Pancreas (tissue), 10 donors: Measurements from ENCODE around the gene NDUFB2. TPM values are rescaled to one million over a fixed set of nuclear protein-coding genes. Genes with fewer than 3 reads are reported as not detected.
"Not testable (repeated sequence)": the region's sequence is repeated elsewhere in the genome, so short reads cannot be mapped to it uniquely, and the experiment has no call there.

ENCODE experiments used
- ATAC-seq, 4 donors: fragments of 200-7000 bp; cut with Tn5 transposase; one replicate each; pipeline versions ENCODE4 v1.8.0 to v1.9.1; 2020; ENCODE audit warnings: mild to moderate bottlenecking in 4 of 4, moderate library complexity in 4 of 4
- DNase-seq, 6 donors: peaks; one replicate each; pipeline ENCODE4 v3.0.0-alpha.2; 2020
- FAIRE-seq: peaks from 2 replicates; lab custom pipeline; 2012; peaks lifted over from hg19 to GRCh38; lab: Jason Lieb, UNC
- H3K27ac ChIP-seq, 4 donors: fragments of 200-600 bp; sonication (generic); 1 replicate in 3 of 4; 2 replicates in 1 of 4; pipeline versions ENCODE4 v1.5.0 to v1.8.0; 2020
- H3K27me3 ChIP-seq, 4 donors: fragments of 200-600 bp; one replicate each; pipeline ENCODE4 v1.8.0; 2021
- H3K36me3 ChIP-seq, 3 donors: fragments of 200-600 bp; sonication (generic) in 1 of 3; one replicate each; pipeline versions ENCODE4 v1.5.0 to v1.8.0; 2020 to 2021
- H3K4me1 ChIP-seq, 3 donors: fragments of 200-600 bp; one replicate each; pipeline ENCODE4 v1.8.0; 2021
- H3K4me3 ChIP-seq, 4 donors: fragments of 200-600 bp; sonication (generic) in 2 of 4; one replicate each; pipeline versions ENCODE4 v1.5.0 to v1.8.0; 2020 to 2021
- H3K9me3 ChIP-seq, 4 donors: fragments of 200-600 bp; one replicate each; pipeline ENCODE4 v1.8.0; 2021
- WGBS, 2 donors: extraction: QIAGEN DNeasy Blood & Tissue Kit; methylation state at CpG; one replicate each; pipeline ENCODE4 v1.1.7; 2013; 5-methylcytosine and 5-hydroxymethylcytosine counted together
- intact Hi-C, 3 donors: fragments of 100-400 bp; cut with DNase I; formaldehyde crosslinking; loops; one replicate each; pipeline versions ENCODE4 v1.11.1 to v1.14.2; 2022
- polyA plus RNA-seq, 2 donors: library from polyadenylated mRNA; stranded (reverse); fragments of 200-250 nt; gene quantifications; one replicate each; pipeline ENCODE4 v1.2.3, GENCODE V29; 2013
- total RNA-seq, 6 donors: library from RNA; stranded (reverse); fragmentation: NEBNext Ultra II Directional in 4 of 6; extraction: Animal tissue kit (Norgen Biotek cat#: 25700) in 4 of 6; gene quantifications; one replicate each; pipeline versions ENCODE4 v1.2.1 to v1.2.4, GENCODE V29; 2021 to 2023
- TF ChIP-seq, protein P1 (sequence below), 4 donors: fragments of 200-600 bp; sonication (generic) in 3 of 4; IDR thresholded peaks; one replicate each; pipeline versions ENCODE4 v1.5.0 to v1.8.0; 2021; ENCODE audit warnings: antibody characterized with exemption in 4 of 4
- donor health status: healthy with polysubstance abuse.
- donor health status: DM: no; HTN: no; CAD: no; lungs with moderate emphysema.
- donor health status: DM: no; HTN: no; CAD: no.
- donor health status: control.
- donor health status: control.
- donor health status: Bipolar disorder and iron deficiency.
- donor health status: DM: yes; HTN: yes; CAD: no.
- donor health status: DM: no; HTN: no; CAD: no.
- donor health status: DM: no; HTN: no; CAD: no.
- donor health status: DM: yes; HTN: yes; CAD: no.

Gene NDUFB2
- total and polyA plus RNA-seq, 8 donors = 47.6 to 198 (median 76.6) TPM

GRCh38 chr7:140674356-140674800 lies 22.1 kb upstream of the NDUFB2 start:
- no peaks in the 10 kb centered on the region for H3K36me3 ChIP-seq
- H3K4me3 ChIP-seq = peak overlapping the region in 1 of 4 donors; percentile 81
- DNase-seq = peak in 3 of 6 donors; percentile 22 to 44 (median 41)
- no peak for FAIRE-seq
- intact Hi-C loops = no loop called here
- H3K9me3 ChIP-seq = no peaks in the 10 kb centered on the region
- 37 to 44% methylated on average over 5 of the region's 5 CpGs for WGBS, 2 donors
- TF ChIP-seq, protein P1, sequence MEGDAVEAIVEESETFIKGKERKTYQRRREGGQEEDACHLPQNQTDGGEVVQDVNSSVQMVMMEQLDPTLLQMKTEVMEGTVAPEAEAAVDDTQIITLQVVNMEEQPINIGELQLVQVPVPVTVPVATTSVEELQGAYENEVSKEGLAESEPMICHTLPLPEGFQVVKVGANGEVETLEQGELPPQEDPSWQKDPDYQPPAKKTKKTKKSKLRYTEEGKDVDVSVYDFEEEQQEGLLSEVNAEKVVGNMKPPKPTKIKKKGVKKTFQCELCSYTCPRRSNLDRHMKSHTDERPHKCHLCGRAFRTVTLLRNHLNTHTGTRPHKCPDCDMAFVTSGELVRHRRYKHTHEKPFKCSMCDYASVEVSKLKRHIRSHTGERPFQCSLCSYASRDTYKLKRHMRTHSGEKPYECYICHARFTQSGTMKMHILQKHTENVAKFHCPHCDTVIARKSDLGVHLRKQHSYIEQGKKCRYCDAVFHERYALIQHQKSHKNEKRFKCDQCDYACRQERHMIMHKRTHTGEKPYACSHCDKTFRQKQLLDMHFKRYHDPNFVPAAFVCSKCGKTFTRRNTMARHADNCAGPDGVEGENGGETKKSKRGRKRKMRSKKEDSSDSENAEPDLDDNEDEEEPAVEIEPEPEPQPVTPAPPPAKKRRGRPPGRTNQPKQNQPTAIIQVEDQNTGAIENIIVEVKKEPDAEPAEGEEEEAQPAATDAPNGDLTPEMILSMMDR (IDR thresholded peaks at IDR 0.05) = no peak
- no peak overlapping the region for H3K27ac ChIP-seq
- peaks cover 0 to 7% (median 0%) of the 10 kb centered on the region in 3 donors for H3K4me1 ChIP-seq
- no peaks in the 10 kb centered on the region for H3K27me3 ChIP-seq
- ATAC-seq = no peak

DNA sequence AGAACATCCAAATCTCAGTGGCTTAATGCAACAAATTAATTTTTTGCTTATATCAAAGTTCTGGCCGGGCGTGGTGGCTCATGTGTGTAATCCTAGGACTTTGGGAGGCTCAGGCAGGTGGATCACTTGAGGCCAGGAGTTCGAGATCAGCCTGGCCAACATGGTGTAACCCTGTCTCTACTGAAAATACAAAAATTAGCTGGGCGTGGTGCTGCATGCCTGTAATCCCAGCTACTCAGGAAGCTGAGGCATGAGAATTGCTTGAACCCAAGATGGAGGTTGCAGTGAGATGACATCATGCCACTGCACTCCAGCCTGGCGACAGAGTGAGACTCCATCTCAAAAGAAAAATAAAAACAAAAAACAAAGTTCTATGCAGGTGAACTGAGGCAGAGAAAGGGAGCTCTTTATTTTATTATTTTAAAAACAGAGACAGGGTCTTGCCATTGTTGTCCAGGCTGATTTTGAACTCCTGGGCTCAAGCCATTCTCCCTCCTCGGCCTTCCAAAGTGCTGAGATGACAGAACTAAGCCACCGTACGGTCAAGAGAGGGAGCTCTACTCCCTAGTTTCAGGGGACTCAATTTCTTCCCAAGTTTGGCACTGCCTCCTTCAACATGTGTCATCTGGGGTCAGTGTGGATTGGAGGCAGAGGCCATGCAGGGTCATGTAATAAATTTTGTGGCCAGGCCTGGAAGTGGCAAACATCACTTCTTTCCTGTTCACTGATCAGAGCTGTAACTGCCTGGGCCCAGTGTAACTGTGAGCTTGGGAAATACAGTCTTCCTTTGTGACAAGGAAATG lies 21.4 kb upstream of the NDUFB2 start:
- no peaks in the 10 kb centered on the region for H3K9me3 ChIP-seq
- no peak overlapping the region for H3K27ac ChIP-seq
- ATAC-seq (peak in 3 of 4 donors; percentile 5 to 43 (median 23)), DNase-seq (peak in 1 of 6 donors; percentile 13), FAIRE-seq (no peak)
- intact Hi-C loops = no loop called here
- H3K36me3 ChIP-seq = no peaks in the 10 kb centered on the region
- TF ChIP-seq, protein P1 (IDR thresholded peaks at IDR 0.05) = no peak
- 66 to 71% methylated on average over 8 of the region's 8 CpGs for WGBS, 2 donors
- H3K4me1 ChIP-seq = peaks cover 0 to 7% (median 0%) of the 10 kb centered on the region in 3 donors
- no peak overlapping the region for H3K4me3 ChIP-seq
- H3K27me3 ChIP-seq = no peaks in the 10 kb centered on the region

GRCh38 chr7:140675726-140676125 lies 20.8 kb upstream of the NDUFB2 start:
- H3K9me3 ChIP-seq = no peaks in the 10 kb centered on the region
- WGBS, 2 donors = 83 to 88% methylated on average over 4 of the region's 4 CpGs
- ATAC-seq = no peak
- no peaks in the 10 kb centered on the region for H3K27me3 ChIP-seq
- no peak overlapping the region for H3K4me3 ChIP-seq
- FAIRE-seq = no peak
- intact Hi-C loops = no loop called here
- DNase-seq = no peak
- H3K4me1 ChIP-seq = peaks cover 0 to 7% (median 0%) of the 10 kb centered on the region in 3 donors
- TF ChIP-seq, protein P1 (IDR thresholded peaks at IDR 0.05) = no peak
- no peaks in the 10 kb centered on the region for H3K36me3 ChIP-seq
- H3K27ac ChIP-seq = no peak overlapping the region

DNA sequence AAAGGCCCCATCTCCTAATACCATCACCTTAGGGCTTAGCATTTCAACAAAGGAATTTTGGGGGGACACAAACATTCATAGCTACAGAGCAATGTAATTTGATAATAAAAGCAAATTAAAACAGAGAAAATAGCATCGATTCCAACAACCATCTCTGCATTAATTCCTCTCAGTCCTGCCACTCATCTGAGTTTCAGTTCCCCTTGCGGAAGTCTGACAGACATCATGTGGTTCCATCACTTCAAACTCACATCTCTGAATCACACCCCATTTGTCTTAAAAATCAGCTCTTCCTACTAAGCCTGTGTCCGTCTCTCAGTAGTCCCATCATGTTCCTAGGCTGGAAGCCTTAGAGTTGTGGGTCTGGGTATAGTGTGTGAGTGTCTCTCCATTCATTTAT lies 20.2 kb upstream of the NDUFB2 start:
- DNase-seq (no peak), FAIRE-seq (no peak), ATAC-seq (no peak)
- no peak overlapping the region for H3K27ac ChIP-seq
- no peak overlapping the region for H3K4me3 ChIP-seq
- peaks cover 0 to 7% (median 0%) of the 10 kb centered on the region in 3 donors for H3K4me1 ChIP-seq
- TF ChIP-seq, protein P1 (IDR thresholded peaks at IDR 0.05) = no peak
- no peaks in the 10 kb centered on the region for H3K27me3 ChIP-seq
- no peaks in the 10 kb centered on the region for H3K9me3 ChIP-seq
- no peaks in the 10 kb centered on the region for H3K36me3 ChIP-seq
- WGBS, 2 donors = 87 to 91% methylated on average over 3 of the region's 3 CpGs
- intact Hi-C loops = no loop called here

- H3K27me3 ChIP-seq, H3K4me3 ChIP-seq, H3K27ac ChIP-seq, FAIRE-seq, intact Hi-C loops, H3K9me3 ChIP-seq, H3K4me1 ChIP-seq, H3K36me3 ChIP-seq, ATAC-seq, DNase-seq: not testable (repeated sequence)
- WGBS, 2 donors = 91 to 94% methylated on average over 11 of the region's 11 CpGs
These were observed 19.6 kb upstream of the NDUFB2 start for GRCh38 chr7:140676956-140677355.
